Ishikawa (cell line): ENCODE measurements around the gene ID1.

ENCODE experiments used
- CEBPB ChIP-seq: IDR thresholded peaks from 2 replicates; pipeline ENCODE4 v1.6.1; 2012
- CREB1 ChIP-seq: IDR thresholded peaks from 2 replicates; pipeline ENCODE4 v1.6.1; 2012; ENCODE audit warnings: low read depth
- EGR1 ChIP-seq: IDR thresholded peaks from 2 replicates; pipeline ENCODE4 v1.6.1; 2012
- EP300 ChIP-seq: IDR thresholded peaks from 2 replicates; pipeline ENCODE4 v1.6.1; 2012; ENCODE audit warnings: borderline replicate concordance
- FOXM1 ChIP-seq: IDR thresholded peaks from 2 replicates; pipeline ENCODE4 v1.6.1; 2012; ENCODE audit warnings: low read depth, borderline replicate concordance
- NFIC ChIP-seq: IDR thresholded peaks from 2 replicates; pipeline ENCODE4 v1.6.1; 2012
- RAD21 ChIP-seq: IDR thresholded peaks from 2 replicates; pipeline ENCODE4 v1.6.1; 2012; ENCODE audit warnings: low read depth
- TAF1 ChIP-seq: IDR thresholded peaks from 2 replicates; pipeline ENCODE4 v1.6.1; 2012; ENCODE audit warnings: low read depth, mild to moderate bottlenecking
- TEAD4 ChIP-seq: IDR thresholded peaks from 2 replicates; pipeline ENCODE4 v1.6.1; 2012
- USF1 ChIP-seq: IDR thresholded peaks from 2 replicates; pipeline ENCODE4 v1.6.1; 2012
- YY1 ChIP-seq: IDR thresholded peaks from 2 replicates; pipeline ENCODE4 v1.6.1; 2012; ENCODE audit warnings: low read depth
- ZBTB7A ChIP-seq: IDR thresholded peaks from 2 replicates; pipeline ENCODE4 v1.6.1; 2012; ENCODE audit warnings: low read depth
- TF ChIP-seq, protein P1 (sequence below): IDR thresholded peaks from 2 replicates; pipeline ENCODE4 v1.6.1; 2012
- TF ChIP-seq, protein P2 (sequence below): IDR thresholded peaks from 2 replicates; pipeline ENCODE4 v1.6.1; 2012; ENCODE audit warnings: low read depth, mild to moderate bottlenecking

- no peak for TF ChIP-seq CEBPB
- TF ChIP-seq YY1: no peak
- no peak for TF ChIP-seq FOXM1
- TF ChIP-seq CREB1: no peak
- TF ChIP-seq TEAD4: no peak
- TF ChIP-seq EP300: no peak
- TF ChIP-seq, protein P1, sequence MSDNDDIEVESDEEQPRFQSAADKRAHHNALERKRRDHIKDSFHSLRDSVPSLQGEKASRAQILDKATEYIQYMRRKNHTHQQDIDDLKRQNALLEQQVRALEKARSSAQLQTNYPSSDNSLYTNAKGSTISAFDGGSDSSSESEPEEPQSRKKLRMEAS: no peak
- peak; percentile 14; the same call in 1 of the 2 replicates for TF ChIP-seq RAD21
- TF ChIP-seq ZBTB7A: no peak
- no peak for TF ChIP-seq USF1
- no peak for TF ChIP-seq NFIC
- TF ChIP-seq, protein P2, sequence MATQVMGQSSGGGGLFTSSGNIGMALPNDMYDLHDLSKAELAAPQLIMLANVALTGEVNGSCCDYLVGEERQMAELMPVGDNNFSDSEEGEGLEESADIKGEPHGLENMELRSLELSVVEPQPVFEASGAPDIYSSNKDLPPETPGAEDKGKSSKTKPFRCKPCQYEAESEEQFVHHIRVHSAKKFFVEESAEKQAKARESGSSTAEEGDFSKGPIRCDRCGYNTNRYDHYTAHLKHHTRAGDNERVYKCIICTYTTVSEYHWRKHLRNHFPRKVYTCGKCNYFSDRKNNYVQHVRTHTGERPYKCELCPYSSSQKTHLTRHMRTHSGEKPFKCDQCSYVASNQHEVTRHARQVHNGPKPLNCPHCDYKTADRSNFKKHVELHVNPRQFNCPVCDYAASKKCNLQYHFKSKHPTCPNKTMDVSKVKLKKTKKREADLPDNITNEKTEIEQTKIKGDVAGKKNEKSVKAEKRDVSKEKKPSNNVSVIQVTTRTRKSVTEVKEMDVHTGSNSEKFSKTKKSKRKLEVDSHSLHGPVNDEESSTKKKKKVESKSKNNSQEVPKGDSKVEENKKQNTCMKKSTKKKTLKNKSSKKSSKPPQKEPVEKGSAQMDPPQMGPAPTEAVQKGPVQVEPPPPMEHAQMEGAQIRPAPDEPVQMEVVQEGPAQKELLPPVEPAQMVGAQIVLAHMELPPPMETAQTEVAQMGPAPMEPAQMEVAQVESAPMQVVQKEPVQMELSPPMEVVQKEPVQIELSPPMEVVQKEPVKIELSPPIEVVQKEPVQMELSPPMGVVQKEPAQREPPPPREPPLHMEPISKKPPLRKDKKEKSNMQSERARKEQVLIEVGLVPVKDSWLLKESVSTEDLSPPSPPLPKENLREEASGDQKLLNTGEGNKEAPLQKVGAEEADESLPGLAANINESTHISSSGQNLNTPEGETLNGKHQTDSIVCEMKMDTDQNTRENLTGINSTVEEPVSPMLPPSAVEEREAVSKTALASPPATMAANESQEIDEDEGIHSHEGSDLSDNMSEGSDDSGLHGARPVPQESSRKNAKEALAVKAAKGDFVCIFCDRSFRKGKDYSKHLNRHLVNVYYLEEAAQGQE: no peak
- no peak for TF ChIP-seq EGR1
- TF ChIP-seq TAF1: no peak
These were observed 32.9 kb upstream of the ID1 start for GRCh38 chr20:31572042-31572700.
